GM19328 (cell line): ENCODE results near the gene PUSL1.
A peak's percentile ranks its signal among the peaks of the same experiment; 100 is the strongest.

ENCODE experiments used
- ATAC-seq: cut with Tn5 transposase; IDR thresholded peaks from one replicate; pipeline ENCODE4 v1.9.1; 2021; ENCODE audit warnings: mild to moderate bottlenecking, moderate library complexity; ENCODE audit not compliant: unreplicated experiment

PUSL1 gene

DNA sequence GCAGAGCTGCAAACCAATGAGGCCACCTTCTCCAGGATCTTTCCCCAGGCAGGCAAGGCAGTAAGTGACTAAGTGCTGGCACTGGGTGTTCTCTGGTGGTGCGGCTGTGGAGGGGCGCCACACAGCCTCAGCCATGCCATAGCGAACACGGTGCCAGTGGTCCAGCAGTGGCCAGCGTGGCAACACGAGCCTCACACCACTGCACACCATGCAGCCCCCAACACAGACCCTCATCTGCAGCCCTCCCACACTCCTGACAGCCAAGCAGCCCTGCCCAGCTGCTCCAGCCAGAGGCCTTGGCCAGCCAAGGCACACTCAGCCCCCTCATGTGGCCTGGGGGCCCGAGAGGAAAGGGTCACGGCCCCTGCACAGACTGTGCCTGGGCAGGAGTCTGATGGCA, 13.1 kb downstream of the PUSL1 start:
- ATAC-seq = no peak

- ATAC-seq = no peak
Measured at GRCh38 chr1:1322418-1322817, 14.0 kb downstream of the PUSL1 start.

GRCh38 chr1:1322952-1323351, 14.6 kb downstream of the PUSL1 start:
- no peak for ATAC-seq

DNA sequence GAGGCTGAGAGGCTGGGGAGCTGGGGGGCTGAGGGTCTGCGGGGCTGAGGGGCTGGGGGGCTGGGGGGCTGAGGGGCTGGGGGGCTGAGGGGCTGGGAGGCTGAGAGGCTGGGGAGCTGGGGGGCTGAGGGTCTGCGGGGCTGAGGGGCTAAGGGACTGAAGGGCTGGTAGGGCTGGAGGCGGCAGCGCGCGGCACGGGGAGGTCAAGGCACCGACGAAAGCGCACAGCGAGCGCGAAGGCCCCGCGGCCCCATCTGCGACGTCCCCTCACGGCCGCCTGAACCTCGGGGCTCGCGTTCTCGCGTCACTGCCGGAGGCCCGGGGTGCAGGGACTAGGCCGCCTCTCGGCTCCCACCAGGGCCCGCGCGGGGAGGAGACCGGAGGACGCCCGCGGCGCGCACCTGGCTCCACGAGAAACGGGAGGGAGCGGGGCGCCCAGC, 15.7 kb downstream of the PUSL1 start:
- ATAC-seq = peak; percentile 15

GRCh38 chr1:1324524-1325287, 16.3 kb downstream of the PUSL1 start, which contains the start of the genes CPTP and INTS11:
CPTP (plus strand) TSS chr1:1324802; CDS start chr1:1326911, 2,109 bp downstream.
INTS11 (minus strand) TSS chr1:1324660; CDS start chr1:1324608, 52 bp downstream.
- ATAC-seq = peak; percentile 64

- ATAC-seq = no peak
Measured at GRCh38 chr1:1325288-1326074, 17.1 kb downstream of the PUSL1 start.

DNA sequence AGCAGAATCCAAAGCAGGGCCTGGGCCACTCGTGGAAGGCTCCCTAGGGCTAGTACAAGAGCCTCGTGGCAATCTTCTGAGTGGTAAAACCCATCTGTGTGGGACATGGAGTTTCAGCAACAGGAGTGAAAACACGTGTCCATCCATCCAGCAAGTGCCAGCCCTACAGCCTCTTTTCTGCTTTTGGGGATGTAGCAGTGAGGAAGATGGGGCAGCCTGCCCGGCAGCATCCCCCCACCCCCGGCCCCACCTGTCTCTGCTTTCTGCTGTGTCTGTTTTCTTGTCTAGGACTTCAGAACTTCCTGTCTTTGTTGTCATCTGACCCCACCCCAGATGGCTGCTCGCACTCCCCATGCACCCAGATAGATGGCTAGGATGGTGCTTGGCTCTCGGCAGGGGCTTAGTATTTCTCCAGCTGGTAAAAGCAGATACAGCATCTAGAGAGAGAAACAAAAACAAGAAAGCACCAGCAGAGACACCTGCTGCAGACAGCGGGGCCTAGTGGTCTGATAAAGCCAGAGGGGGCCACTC, 17.7 kb downstream of the PUSL1 start:
- no peak for ATAC-seq

- no peak for ATAC-seq
Measured at GRCh38 chr1:1327291-1327690, 18.9 kb downstream of the PUSL1 start.

GRCh38 chr1:1328254-1328653, 19.9 kb downstream of the PUSL1 start:
- no peak for ATAC-seq

DNA sequence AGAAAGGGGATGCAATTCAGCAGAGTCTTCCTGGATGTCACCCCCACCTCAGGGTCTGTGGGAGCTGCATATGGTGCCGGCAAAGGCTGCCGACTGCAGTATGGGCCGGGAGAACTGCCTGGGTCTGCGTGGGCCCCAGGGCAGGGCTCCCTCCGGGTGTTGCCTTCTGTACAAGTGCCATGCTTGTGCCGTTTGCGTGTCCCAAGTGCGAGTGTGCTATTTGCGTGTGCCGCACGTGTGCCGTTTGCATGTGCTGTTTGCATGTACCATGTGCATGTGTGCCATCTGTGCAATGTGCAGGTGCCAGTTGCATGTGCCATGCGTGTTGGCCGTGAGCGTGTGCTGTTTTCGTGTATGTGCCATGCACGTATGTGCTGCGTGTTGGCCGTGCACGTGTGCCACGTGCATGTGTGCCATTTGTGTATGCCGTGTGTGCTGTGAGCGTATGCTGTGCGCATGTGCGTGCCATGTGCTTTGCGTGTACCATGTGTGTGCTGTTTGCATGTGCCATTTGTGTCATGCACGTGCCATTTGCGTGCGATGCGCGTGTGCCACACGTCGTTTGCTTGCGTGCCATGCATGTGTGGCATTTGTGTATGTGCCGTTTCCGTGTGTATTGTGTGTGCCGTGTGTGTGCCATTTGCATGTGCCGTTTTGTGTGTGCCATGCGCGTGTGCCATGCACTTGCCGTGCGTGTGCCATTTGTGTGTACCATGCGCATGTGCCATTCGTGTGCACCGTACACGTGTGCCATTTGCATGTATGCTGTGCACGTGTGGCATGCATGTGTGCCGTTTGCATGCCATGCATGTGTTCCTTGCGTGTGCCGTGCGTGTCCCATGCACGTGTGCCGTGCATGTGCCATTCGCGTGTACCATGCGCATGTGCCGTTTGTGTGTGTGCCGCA, 21.2 kb downstream of the PUSL1 start:
- no peak for ATAC-seq

GRCh38 chr1:1330366-1331067, 22.1 kb downstream of the PUSL1 start:
- ATAC-seq = no peak

GRCh38 chr1:1331068-1331965, 22.9 kb downstream of the PUSL1 start, which contains the start of gene TAS1R3:
TAS1R3 (plus strand) TSS chr1:1331280; CDS start chr1:1331346, 66 bp downstream.
- ATAC-seq = no peak

DNA sequence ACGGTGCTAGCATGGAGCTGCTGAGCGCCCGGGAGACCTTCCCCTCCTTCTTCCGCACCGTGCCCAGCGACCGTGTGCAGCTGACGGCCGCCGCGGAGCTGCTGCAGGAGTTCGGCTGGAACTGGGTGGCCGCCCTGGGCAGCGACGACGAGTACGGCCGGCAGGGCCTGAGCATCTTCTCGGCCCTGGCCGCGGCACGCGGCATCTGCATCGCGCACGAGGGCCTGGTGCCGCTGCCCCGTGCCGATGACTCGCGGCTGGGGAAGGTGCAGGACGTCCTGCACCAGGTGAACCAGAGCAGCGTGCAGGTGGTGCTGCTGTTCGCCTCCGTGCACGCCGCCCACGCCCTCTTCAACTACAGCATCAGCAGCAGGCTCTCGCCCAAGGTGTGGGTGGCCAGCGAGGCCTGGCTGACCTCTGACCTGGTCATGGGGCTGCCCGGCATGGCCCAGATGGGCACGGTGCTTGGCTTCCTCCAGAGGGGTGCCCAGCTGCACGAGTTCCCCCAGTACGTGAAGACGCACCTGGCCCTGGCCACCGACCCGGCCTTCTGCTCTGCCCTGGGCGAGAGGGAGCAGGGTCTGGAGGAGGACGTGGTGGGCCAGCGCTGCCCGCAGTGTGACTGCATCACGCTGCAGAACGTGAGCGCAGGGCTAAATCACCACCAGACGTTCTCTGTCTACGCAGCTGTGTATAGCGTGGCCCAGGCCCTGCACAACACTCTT, 23.8 kb downstream of the PUSL1 start:
- no peak for ATAC-seq

DNA sequence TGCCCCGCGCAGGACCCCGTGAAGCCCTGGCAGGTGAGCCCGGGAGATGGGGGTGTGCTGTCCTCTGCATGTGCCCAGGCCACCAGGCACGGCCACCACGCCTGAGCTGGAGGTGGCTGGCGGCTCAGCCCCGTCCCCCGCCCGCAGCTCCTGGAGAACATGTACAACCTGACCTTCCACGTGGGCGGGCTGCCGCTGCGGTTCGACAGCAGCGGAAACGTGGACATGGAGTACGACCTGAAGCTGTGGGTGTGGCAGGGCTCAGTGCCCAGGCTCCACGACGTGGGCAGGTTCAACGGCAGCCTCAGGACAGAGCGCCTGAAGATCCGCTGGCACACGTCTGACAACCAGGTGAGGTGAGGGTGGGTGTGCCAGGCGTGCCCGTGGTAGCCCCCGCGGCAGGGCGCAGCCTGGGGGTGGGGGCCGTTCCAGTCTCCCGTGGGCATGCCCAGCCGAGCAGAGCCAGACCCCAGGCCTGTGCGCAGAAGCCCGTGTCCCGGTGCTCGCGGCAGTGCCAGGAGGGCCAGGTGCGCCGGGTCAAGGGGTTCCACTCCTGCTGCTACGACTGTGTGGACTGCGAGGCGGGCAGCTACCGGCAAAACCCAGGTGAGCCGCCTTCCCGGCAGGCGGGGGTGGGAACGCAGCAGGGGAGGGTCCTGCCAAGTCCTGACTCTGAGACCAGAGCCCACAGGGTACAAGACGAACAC, 24.5 kb downstream of the PUSL1 start:
- ATAC-seq = no peak

GRCh38 chr1:1333551-1334241, 25.3 kb downstream of the PUSL1 start:
- ATAC-seq = no peak

- ATAC-seq = no peak
Measured at GRCh38 chr1:1334835-1335234, 26.4 kb downstream of the PUSL1 start.

DNA sequence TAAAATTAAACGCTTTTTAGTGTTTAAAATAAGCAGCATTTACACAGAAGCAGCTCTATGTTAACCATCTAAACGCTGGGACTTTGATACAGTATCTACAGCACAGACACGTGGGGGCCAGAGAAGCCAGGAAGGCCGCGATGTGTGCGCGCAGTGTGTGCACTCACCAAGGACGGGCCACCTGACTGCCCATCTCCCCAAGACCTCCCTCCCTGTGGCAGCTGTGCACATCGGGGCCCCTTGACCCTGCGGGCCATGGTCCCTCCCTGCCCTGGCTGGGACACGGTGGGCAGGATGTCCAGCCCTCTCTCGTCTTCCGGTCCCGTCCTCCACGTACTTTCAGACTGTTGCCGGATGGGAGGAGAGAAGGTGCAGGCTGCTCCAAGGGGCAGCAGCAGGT, 26.9 kb downstream of the PUSL1 start:
- ATAC-seq = no peak
